Gastrocnemius medialis (tissue), 4 donors: ENCODE data around the gene RXRG.

Source experiments
- POLR2A ChIP-seq, 2 donors: fragments of 450-650 bp; IDR thresholded peaks; one replicate each; pipeline ENCODE4 v1.6.1; 2017; ENCODE audit warnings: antibody characterized with exemption in 2 of 2, mild to moderate bottlenecking in 2 of 2, moderate library complexity in 2 of 2
- TF ChIP-seq, protein P1 (sequence below), 5 experiments: fragments of 450-650 bp in 3 of 5; fragments of 200-600 bp in 2 of 5; sonication (generic) in 2 of 5; IDR thresholded peaks in 4 of 5; conservative IDR thresholded peaks in 1 of 5; 1 replicate in 4 of 5; 2 replicates in 1 of 5; pipeline ENCODE4 v1.5.1; 2016 to 2019; ENCODE audit warnings: antibody characterized with exemption in 5 of 5, mild to moderate bottlenecking in 3 of 5, moderate library complexity in 3 of 5

DNA sequence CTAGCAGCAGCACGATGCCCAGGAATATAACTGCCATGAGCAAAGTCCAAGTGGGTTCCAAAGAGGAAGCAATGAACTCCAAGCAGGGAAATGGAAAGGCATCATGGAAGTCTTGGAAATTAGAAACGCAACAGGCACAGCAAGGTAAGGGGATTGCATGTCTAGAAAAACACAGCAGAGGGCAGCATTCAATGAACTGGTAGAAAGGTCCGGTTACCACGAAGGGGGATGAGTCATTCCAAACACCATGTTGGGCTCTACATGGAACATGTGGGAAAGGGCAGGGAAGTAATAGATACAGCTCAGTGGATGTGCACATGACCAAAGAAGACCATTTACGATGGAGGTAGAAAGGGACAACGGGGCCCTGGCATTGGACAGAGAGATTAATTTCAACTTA lies 36.4 kb downstream of the RXRG start:
- TF ChIP-seq, protein P1, sequence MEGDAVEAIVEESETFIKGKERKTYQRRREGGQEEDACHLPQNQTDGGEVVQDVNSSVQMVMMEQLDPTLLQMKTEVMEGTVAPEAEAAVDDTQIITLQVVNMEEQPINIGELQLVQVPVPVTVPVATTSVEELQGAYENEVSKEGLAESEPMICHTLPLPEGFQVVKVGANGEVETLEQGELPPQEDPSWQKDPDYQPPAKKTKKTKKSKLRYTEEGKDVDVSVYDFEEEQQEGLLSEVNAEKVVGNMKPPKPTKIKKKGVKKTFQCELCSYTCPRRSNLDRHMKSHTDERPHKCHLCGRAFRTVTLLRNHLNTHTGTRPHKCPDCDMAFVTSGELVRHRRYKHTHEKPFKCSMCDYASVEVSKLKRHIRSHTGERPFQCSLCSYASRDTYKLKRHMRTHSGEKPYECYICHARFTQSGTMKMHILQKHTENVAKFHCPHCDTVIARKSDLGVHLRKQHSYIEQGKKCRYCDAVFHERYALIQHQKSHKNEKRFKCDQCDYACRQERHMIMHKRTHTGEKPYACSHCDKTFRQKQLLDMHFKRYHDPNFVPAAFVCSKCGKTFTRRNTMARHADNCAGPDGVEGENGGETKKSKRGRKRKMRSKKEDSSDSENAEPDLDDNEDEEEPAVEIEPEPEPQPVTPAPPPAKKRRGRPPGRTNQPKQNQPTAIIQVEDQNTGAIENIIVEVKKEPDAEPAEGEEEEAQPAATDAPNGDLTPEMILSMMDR (IDR thresholded peaks at IDR 0.05 in 4 of 5, conservative IDR thresholded peaks at IDR 0.05 in 1 of 5), result peak; percentile 55 to 76 (median 64)
- TF ChIP-seq POLR2A (IDR thresholded peaks at IDR 0.05), result no peak
